ENCODE data around the gene SPHK2. TPM values are rescaled to one million over a fixed set of nuclear protein-coding genes. Genes with fewer than 3 reads are reported as not detected.

The SPHK2 gene
- polyA plus RNA-seq, 1 of the 3 experiments (the other 2 are of a cell fraction): 14.8 TPM

DNA sequence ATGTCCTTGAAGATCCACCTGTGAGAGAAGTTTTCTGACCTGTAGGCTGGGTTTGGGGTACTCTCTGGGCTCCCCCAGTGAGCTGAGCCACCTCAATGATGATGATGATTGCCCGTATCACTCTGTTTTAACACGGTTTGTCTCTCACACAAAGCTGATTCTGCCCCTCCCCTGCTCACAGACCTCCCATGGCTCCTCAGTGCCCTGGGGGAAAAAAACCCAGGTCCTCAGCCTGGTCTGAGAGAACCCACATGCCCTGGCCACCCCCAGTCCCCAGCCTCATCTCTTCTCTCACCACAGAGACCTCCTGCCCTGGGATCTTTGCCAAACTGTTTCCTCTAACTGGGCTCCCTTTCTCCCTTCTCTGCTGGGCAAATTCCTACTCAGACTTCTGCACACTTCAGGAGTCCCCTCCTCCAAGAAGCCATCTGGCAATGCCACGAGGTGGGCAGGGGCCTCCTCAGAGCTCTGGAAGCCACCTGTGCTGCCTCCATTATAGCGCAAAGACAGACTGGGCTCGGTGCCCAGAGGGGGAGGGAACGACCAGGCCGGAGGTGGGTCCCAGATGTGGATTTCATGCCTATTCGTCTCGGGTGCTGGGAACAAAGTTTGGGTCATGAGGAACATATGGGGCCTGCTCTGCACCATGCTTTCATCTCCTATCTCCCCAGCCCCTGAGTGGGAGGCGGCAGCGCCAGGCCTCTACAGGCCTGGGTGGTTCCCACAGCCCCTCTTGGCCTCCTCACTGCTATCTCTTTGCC, 35.2 kb downstream of the SPHK2 start:
- CTCF ChIA-PET: interaction anchor here (1.0 to 3.6 kb wide), 5 partner anchors 8 to 188 kb away, joined by 3 to 19 read pairs (median 5); partner anchors contain the start of gene CA11

More for the DNA sequence above, 35.2 kb downstream of the SPHK2 start:
- Histone ChIP-seq H3K27me3 (ENCODE audit: insufficient read depth) (no peaks in the 10 kb centered on the region), H3K79me2 (ENCODE audit: insufficient read depth) (no peaks in the 10 kb centered on the region), H4K20me1 (ENCODE audit: insufficient read depth) (no peaks in the 10 kb centered on the region), H3K9ac (no peak overlapping the region), H3K4me2 (no peak overlapping the region), H3K4me1 (ENCODE audit: control insufficient read depth in 1 of 2, insufficient read depth in 2 of 2, low read depth in 1 of 2, low read length in 1 of 2) (peaks cover 0 to 10% of the 10 kb centered on the region in 2 experiments; a peak in 1 of 4 replicates), H3K9me2 (no peaks in the 10 kb centered on the region), H2AFZ (ENCODE audit: low read depth) (no peak overlapping the region), H3K36me3 (replicated peaks in 1 of 2; ENCODE audit: control insufficient read depth in 1 of 2, insufficient read depth in 2 of 2, low read length in 1 of 2) (no peaks in the 10 kb centered on the region), H3K27ac (ENCODE audit: low read depth in 2 of 2, low read length in 1 of 2) (peak overlapping the region in 1 of 2 experiments; percentile 61; a peak in 2 of 4 replicates), H3K4me3 (ENCODE audit: low read depth in 2 of 2, low read length in 1 of 2) (no peak overlapping the region), H3F3A (replicated peaks; ENCODE audit: insufficient read depth) (peaks cover 4% of the 10 kb centered on the region), H3K9me3 (no peaks in the 10 kb centered on the region)
- WGBS (ENCODE audit: low lambda C conversion rate): 39% methylated on average over 10 of the region's 11 CpGs
- peak; percentile 74 for DNase-seq
- POLR2A ChIA-PET: interaction anchor here (0.6 to 0.9 kb wide), 2 partner anchors 13 to 116 kb away, joined by 3 to 6 read pairs; no protein-coding TSS in a partner anchor
- TF ChIP-seq GABPA (IDR thresholded peaks at IDR 0.05; ENCODE audit: low read depth): no peak
- TF ChIP-seq EZH2phosphoT487 (IDR thresholded peaks at IDR 0.05; ENCODE audit: borderline replicate concordance, low read depth): no peak
- TF ChIP-seq TAF1 (IDR thresholded peaks at IDR 0.05; ENCODE audit: borderline replicate concordance, low read depth, low read length): no peak
- peak in 1 of 2 experiments; percentile 26; a peak in 1 of 4 replicates for TF ChIP-seq EP300 (IDR thresholded peaks at IDR 0.05; ENCODE audit: borderline replicate concordance in 1 of 2, low read depth in 1 of 2, low read length in 1 of 2)
- peak; percentile 47; the same call in 1 of the 2 replicates for TF ChIP-seq RCOR1 (IDR thresholded peaks at IDR 0.05; ENCODE audit: low read length)
- no peak for TF ChIP-seq YY1 (IDR thresholded peaks at IDR 0.05; ENCODE audit: low read depth)
- TF ChIP-seq TEAD4 (IDR thresholded peaks at IDR 0.05; ENCODE audit: borderline replicate concordance, insufficient read depth): no peak
- TF ChIP-seq JUND (IDR thresholded peaks at IDR 0.05): no peak
- no peak for TF ChIP-seq ZBTB33 (IDR thresholded peaks at IDR 0.05; ENCODE audit: borderline replicate concordance, low read depth)
- TF ChIP-seq MEF2A (IDR thresholded peaks at IDR 0.05; ENCODE audit: borderline replicate concordance, low read depth): no peak
- TF ChIP-seq NFIC (IDR thresholded peaks at IDR 0.05; ENCODE audit: borderline replicate concordance): peak; percentile 32; the same call in 1 of the 2 replicates
- peak; percentile 79 for TF ChIP-seq TCF12 (IDR thresholded peaks at IDR 0.05)
- TF ChIP-seq CTCF (IDR thresholded peaks at IDR 0.05): no peak
- TF ChIP-seq CHD2 (IDR thresholded peaks at IDR 0.05; ENCODE audit: low read length, partially characterized antibody): peak; percentile 60
- TF ChIP-seq SIN3A (IDR thresholded peaks at IDR 0.05; ENCODE audit: borderline replicate concordance, low read depth, low read length): no peak
- no peak for TF ChIP-seq RFX5 (IDR thresholded peaks at IDR 0.05; ENCODE audit: low read length)
- TF ChIP-seq, protein P1, sequence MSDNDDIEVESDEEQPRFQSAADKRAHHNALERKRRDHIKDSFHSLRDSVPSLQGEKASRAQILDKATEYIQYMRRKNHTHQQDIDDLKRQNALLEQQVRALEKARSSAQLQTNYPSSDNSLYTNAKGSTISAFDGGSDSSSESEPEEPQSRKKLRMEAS (IDR thresholded peaks at IDR 0.05; ENCODE audit: low read depth): peak; percentile 46; the same call in 1 of the 2 replicates
- TF ChIP-seq MXI1 (IDR thresholded peaks at IDR 0.05; ENCODE audit: low read depth, low read length): peak; percentile 55; the same call in 1 of the 2 replicates
- TF ChIP-seq NRF1 (IDR thresholded peaks at IDR 0.05; ENCODE audit: low read depth, low read length): no peak

Measured in SK-N-SH (cell line).